Measurements from ENCODE around the gene SH3BP2.
"Not testable (repeated sequence)": the region's sequence is repeated elsewhere in the genome, so short reads cannot be mapped to it uniquely, and the experiment has no call there.

Gene SH3BP2

DNA sequence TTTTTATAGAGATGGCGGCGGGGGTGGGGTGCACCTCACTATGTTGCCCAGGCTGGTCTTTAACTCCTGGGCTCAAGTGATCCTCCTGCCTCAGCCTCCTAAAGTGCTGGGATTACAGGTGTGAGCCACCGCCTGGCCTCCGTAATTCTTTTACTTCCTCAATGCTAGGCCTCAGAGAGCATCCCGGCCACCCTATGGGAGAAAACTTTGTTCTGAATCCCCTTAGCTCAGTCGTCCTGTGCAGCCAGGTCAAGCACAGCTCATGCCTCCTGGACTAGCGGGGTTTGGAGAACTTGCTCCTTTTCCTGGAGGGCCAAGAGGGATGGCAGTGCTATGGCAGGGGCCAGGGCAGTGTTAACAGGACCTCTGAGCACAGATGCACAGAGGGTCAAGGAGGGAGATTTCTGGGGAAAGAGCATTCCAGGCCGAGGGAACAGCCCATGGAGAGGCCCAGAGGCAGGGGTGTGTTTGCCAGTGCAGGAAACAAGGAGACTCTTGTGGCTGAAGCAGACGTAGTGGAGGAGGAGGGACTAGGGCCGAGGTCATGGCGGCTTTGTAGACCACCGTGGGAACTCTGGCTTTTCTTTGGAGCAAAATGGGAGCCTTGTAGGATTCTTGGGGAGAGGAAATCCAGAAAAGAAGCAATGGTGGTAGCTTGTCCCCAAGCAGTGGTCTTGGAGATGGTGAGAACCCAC lies 26.9 kb upstream of the SH3BP2 start:
- ChIA-PET CTCF (interaction anchor here (0.9 to 2.1 kb wide), 3 partner anchors 10 to 188 kb away, joined by 3 to 5 read pairs (median 4); partner anchors contain the start of gene TNIP2), POLR2A (no interaction called here)
- TF ChIP-seq, protein P1, sequence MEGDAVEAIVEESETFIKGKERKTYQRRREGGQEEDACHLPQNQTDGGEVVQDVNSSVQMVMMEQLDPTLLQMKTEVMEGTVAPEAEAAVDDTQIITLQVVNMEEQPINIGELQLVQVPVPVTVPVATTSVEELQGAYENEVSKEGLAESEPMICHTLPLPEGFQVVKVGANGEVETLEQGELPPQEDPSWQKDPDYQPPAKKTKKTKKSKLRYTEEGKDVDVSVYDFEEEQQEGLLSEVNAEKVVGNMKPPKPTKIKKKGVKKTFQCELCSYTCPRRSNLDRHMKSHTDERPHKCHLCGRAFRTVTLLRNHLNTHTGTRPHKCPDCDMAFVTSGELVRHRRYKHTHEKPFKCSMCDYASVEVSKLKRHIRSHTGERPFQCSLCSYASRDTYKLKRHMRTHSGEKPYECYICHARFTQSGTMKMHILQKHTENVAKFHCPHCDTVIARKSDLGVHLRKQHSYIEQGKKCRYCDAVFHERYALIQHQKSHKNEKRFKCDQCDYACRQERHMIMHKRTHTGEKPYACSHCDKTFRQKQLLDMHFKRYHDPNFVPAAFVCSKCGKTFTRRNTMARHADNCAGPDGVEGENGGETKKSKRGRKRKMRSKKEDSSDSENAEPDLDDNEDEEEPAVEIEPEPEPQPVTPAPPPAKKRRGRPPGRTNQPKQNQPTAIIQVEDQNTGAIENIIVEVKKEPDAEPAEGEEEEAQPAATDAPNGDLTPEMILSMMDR (IDR thresholded peaks at IDR 0.05; ENCODE audit: control extremely low read depth, extremely low read depth, low read depth, missing control alignments): no peak
- DNase-seq (ENCODE audit: extremely low spot score): no peak

DNA sequence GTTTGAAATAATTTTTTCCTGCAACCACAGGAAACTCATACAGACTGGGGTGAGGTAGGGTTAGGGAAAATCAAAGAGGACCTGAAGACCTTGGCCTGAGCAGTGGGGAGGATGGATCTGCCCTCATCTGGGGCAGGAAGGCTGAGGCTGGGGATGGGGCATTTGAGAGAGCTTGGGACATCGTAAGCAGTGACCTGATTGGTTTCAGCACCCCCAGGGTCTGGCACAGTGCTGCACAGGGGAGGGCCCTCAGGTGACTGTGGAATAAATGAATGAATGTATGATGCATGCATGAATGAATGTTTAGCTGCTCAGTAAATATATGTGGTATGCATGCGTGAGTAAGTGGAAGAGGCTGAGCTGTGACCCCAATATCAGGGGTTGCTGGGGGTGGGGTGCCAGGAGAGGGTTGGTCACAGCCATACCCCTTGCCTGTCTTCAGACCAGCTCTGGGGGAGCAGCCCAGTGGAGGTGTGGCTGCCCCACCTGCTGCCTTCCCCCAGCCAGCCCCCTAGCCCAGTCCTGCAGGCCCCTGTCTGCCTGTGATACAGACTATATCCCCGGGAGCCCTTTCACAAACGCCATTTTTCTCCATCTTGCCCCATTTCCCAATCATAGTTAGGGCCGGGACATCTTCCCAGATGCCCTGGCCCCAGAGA lies 25.7 kb upstream of the SH3BP2 start:
- ChIA-PET CTCF (interaction anchor here (0.9 to 2.1 kb wide), 3 partner anchors 11 to 187 kb away, joined by 3 to 5 read pairs (median 4); partner anchors contain the start of gene TNIP2), POLR2A (no interaction called here)
- DNase-seq (ENCODE audit: extremely low spot score): no peak
- TF ChIP-seq, protein P1 (IDR thresholded peaks at IDR 0.05; ENCODE audit: control extremely low read depth, extremely low read depth, low read depth, missing control alignments): no peak

DNA sequence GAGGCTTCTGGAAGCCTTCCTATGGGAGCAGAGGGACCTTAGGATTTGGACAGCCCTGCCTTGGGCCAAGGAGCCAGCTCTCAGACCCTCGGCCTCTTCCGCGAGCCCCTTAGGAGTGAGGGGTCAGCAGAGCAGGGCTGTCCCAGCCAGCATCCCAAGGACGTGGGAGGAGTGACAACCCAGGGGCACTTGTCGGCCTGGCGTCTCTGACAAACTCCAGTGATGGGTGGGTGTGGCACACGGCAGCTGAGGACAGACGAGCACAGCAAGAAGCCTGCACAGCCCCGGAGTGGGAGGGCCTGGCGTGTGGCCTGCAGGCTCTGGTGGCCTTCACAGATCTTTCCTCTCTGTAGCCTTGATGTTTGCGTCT lies 25.2 kb upstream of the SH3BP2 start:
- ChIA-PET CTCF (interaction anchor here (2.1 kb wide), 1 partner anchor 11 kb away, joined by 5 read pairs; the partner anchor contains the start of gene TNIP2), POLR2A (no interaction called here)
- DNase-seq (ENCODE audit: extremely low spot score): no peak
- TF ChIP-seq, protein P1 (IDR thresholded peaks at IDR 0.05; ENCODE audit: control extremely low read depth, extremely low read depth, low read depth, missing control alignments): no peak

DNA sequence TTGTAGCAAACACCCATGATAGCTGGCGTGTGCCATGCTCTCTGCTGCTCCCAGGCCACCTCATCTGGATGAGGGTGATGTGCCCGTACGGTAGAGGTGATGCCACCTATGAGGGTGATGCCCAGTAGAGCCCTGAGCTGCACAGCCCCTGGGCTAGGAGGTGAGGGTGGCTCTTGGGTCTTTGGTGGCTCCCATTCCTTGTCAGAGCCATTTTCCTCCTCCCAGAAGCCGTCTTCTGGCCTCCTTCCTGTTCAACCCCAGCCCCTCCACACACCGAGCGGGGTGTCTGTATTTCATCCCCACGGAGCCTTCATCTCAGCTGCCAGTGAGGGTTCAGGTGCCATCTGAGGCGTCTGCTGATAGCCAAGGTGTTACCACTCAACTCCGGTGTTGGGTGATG lies 24.8 kb upstream of the SH3BP2 start:
- CTCF ChIA-PET: interaction anchor here (1.5 to 2.1 kb wide), 2 partner anchors 12 to 45 kb away, joined by 4 to 5 read pairs; partner anchors contain the start of gene TNIP2

DNA sequence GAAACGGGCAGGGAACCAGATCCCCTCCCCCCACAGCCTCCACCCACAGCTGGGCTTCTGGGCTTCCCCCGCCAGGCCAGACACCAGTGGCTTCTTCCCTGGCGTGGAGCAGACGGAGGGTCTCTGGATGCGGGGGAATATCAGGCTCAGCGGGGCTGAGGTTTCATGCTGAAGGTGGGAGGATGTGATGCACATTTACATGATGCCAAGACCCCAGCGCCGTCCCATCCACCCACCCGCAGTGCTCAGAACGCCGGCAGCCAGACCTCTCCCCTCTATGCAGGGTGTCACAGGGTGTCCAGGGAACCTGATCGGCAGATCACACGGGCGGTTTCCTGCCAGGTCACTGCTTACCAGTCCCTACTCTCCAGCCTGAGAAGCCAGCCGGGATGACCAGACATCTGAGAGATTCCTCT lies 24.0 kb upstream of the SH3BP2 start:
- ChIA-PET POLR2A (no interaction called here), CTCF (interaction anchor here (1.5 kb wide), 1 partner anchor 44 kb away, joined by 4 read pairs; no protein-coding TSS in a partner anchor)
- TF ChIP-seq, protein P1 (IDR thresholded peaks at IDR 0.05; ENCODE audit: control extremely low read depth, extremely low read depth, low read depth, missing control alignments): no peak
- DNase-seq (ENCODE audit: extremely low spot score): no peak

More for the DNA sequence above, 24.8 kb upstream of the SH3BP2 start:
- TF ChIP-seq, protein P1 (IDR thresholded peaks at IDR 0.05; ENCODE audit: control extremely low read depth, extremely low read depth, low read depth, missing control alignments): no peak
- POLR2A ChIA-PET: no interaction called here
- no peak for DNase-seq (ENCODE audit: extremely low spot score)

DNA sequence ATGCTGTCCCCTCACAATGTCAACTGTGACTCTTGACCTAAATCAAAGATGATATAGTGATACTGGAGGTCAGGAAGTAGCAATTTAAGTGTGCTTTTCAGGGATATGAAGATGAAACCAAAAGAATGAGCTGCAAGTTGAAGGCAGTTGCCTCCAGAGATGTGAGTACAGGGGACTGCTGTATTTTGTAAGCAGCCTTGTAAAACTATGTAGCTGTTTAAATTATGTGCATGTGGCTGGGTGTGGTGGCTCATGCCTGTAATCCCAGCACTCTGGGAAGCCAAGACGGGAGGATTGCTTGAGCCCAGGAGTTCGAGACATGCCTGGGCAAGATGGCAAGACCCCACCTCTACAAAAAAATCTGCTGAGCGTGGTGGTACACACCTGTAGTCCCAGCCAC lies 21.6 kb upstream of the SH3BP2 start:
- TF ChIP-seq, protein P1 (IDR thresholded peaks at IDR 0.05; ENCODE audit: control extremely low read depth, extremely low read depth, low read depth, missing control alignments): no peak
- CTCF ChIA-PET: interaction anchor here (1.1 to 1.7 kb wide), 4 partner anchors 9 to 164 kb away, joined by 3 to 5 read pairs (median 4); no protein-coding TSS in a partner anchor
- POLR2A ChIA-PET: no interaction called here
- DNase-seq (ENCODE audit: extremely low spot score): no peak

DNA sequence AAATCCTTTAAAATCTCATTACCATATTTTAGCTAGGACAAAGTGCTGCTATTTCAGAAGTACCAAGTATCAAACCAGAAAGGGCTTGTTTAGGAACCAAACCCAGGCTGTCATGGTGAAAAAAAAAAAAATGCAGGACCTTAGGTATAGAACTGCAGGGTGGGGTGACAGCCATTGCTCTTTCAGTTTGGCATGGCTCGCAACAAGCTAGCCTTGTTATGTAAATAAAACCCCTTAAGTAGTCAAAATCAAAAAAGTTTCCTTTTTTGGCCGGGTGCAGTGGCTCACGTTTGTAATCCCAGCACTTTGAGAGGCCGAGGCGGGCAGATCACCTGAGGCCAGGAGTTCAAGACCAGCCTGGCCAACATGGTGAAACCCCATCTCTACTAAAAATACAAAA lies 12.2 kb upstream of the SH3BP2 start:
- DNase-seq (ENCODE audit: extremely low spot score); POLR2A ChIA-PET: not testable (repeated sequence)
- CTCF ChIA-PET: interaction anchor here (1.7 to 3.8 kb wide), 2 partner anchors 17 kb away, joined by 4 to 20 read pairs; no protein-coding TSS in a partner anchor
